Measurements from ENCODE around the gene ITK. TPM values are rescaled to one million over a fixed set of nuclear protein-coding genes. Genes with fewer than 3 reads are reported as not detected.

ITK gene
- total and polyA plus RNA-seq, 2 experiments from 2014 or later, result 0.08 TPM; not detected in 1

DNA sequence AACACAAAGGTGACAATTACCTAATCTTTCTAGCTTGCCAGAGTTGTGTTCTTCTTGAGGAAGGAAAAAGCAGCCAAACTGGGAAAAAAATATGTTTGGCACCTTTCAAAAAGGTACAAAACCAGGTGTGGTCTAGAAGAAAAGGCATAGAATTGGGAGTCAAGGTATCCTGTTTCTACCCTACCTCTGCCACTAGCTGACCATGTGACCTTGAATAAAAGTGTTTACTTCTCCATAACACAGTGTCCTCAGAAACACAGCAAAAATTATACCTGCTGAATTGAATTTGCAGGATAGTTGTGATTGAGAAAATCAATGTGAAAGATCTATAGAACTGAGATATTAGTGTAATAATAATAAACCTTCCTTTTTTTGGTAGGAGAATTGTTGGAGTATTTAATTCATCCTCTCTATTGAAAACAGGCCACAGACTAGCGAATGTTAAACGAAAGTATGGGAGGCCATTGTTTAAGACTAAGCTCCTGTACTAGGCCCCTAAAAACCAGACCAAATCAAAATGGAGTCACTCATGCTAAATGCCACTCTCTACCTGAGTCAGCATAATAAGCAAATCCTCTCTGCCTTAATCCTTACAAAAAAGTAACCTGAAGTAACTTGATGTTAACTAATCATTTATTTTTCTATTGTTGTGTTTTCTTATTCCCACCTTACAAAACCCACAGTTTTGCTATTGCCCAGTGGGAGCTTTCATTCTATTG is 97.8 kb downstream of the ITK start:
- H3K79me2 ChIP-seq (replicated peaks; ENCODE audit: insufficient read depth), result peaks cover 96% of the 10 kb centered on the region
- H4K20me1 ChIP-seq (replicated peaks; ENCODE audit: insufficient read depth), result peaks cover 9% of the 10 kb centered on the region

DNA sequence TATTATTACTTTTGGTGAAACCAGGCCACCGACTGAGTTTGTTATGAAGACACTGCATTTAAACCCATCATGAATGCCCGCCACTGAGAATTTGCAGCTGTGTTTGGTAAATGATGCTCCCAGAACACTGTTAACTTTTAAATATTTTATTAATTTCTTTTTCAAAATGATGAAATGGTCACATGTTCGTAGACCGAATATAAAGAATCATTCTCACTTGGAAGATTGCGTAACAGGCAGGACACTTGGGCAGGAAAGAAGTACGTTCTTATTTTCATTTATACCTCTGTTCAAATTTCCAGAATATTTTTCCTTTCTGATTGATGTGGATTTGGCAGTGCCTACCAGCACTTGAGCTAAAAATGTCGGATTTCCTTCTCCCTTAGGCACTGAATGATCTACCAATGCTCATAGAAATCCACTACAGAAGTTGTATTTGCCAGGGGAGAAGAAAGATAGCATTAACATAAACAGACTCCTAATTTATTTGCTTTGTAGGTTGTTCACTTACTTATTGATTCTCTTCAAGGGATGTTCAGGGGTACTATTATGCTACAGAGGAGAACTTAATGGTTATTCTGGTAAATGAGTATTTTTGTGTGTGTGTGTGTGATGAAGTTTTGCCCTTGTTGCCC is 99.1 kb downstream of the ITK start:
- H3K4me3 Mint-ChIP-seq, result no peak overlapping the region
- no peaks in the 10 kb centered on the region for H3K27me3 Mint-ChIP-seq (ENCODE audit: insufficient read depth, low read depth, poor library complexity)
- Histone ChIP-seq H3K4me1 (ENCODE audit: insufficient read depth) (peaks cover 2% of the 10 kb centered on the region; the same call in 1 of the 2 replicates), H3K79me2 (replicated peaks; ENCODE audit: insufficient read depth) (peaks cover 96% of the 10 kb centered on the region), H3K9me2 (ENCODE audit: insufficient read depth) (no peaks in the 10 kb centered on the region), H3F3A (replicated peaks; ENCODE audit: low read depth) (no peaks in the 10 kb centered on the region), H3K27ac (ENCODE audit: low read depth) (no peak overlapping the region), H3K4me3 (no peak overlapping the region), H2AFZ (no peak overlapping the region), H3K4me2 (no peak overlapping the region), H3K27me3 (ENCODE audit: insufficient read depth) (no peaks in the 10 kb centered on the region), H4K20me1 (replicated peaks; ENCODE audit: insufficient read depth) (peaks cover 17% of the 10 kb centered on the region), H3K36me3 (ENCODE audit: insufficient read depth) (no peaks in the 10 kb centered on the region)
- H3K36me3 Mint-ChIP-seq (ENCODE audit: low read depth), result no peaks in the 10 kb centered on the region
- no peaks in the 10 kb centered on the region for H3K9me3 Mint-ChIP-seq
- ATAC-seq, result no peak
- no peak overlapping the region for H3K27ac Mint-ChIP-seq
- peaks cover 3% of the 10 kb centered on the region; the same call in 1 of the 3 replicates for H3K4me1 Mint-ChIP-seq
- no peak for DNase-seq (ENCODE audit: low spot score)
- TF ChIP-seq, protein P1, sequence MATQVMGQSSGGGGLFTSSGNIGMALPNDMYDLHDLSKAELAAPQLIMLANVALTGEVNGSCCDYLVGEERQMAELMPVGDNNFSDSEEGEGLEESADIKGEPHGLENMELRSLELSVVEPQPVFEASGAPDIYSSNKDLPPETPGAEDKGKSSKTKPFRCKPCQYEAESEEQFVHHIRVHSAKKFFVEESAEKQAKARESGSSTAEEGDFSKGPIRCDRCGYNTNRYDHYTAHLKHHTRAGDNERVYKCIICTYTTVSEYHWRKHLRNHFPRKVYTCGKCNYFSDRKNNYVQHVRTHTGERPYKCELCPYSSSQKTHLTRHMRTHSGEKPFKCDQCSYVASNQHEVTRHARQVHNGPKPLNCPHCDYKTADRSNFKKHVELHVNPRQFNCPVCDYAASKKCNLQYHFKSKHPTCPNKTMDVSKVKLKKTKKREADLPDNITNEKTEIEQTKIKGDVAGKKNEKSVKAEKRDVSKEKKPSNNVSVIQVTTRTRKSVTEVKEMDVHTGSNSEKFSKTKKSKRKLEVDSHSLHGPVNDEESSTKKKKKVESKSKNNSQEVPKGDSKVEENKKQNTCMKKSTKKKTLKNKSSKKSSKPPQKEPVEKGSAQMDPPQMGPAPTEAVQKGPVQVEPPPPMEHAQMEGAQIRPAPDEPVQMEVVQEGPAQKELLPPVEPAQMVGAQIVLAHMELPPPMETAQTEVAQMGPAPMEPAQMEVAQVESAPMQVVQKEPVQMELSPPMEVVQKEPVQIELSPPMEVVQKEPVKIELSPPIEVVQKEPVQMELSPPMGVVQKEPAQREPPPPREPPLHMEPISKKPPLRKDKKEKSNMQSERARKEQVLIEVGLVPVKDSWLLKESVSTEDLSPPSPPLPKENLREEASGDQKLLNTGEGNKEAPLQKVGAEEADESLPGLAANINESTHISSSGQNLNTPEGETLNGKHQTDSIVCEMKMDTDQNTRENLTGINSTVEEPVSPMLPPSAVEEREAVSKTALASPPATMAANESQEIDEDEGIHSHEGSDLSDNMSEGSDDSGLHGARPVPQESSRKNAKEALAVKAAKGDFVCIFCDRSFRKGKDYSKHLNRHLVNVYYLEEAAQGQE (IDR thresholded peaks at IDR 0.05; ENCODE audit: unreplicated experiment), result no peak
- TF ChIP-seq STAT1 (IDR thresholded peaks at IDR 0.05; ENCODE audit: unreplicated experiment) (no peak), POLR2AphosphoS5 (IDR thresholded peaks at IDR 0.05; ENCODE audit: low read depth) (no peak), ZNF331 (CRISPR knock-in tag; IDR thresholded peaks at IDR 0.05; ENCODE audit: low read depth) (no peak)
- TF ChIP-seq, protein P2, sequence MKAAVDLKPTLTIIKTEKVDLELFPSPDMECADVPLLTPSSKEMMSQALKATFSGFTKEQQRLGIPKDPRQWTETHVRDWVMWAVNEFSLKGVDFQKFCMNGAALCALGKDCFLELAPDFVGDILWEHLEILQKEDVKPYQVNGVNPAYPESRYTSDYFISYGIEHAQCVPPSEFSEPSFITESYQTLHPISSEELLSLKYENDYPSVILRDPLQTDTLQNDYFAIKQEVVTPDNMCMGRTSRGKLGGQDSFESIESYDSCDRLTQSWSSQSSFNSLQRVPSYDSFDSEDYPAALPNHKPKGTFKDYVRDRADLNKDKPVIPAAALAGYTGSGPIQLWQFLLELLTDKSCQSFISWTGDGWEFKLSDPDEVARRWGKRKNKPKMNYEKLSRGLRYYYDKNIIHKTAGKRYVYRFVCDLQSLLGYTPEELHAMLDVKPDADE (IDR thresholded peaks at IDR 0.05), result no peak
- TF ChIP-seq, protein P3, sequence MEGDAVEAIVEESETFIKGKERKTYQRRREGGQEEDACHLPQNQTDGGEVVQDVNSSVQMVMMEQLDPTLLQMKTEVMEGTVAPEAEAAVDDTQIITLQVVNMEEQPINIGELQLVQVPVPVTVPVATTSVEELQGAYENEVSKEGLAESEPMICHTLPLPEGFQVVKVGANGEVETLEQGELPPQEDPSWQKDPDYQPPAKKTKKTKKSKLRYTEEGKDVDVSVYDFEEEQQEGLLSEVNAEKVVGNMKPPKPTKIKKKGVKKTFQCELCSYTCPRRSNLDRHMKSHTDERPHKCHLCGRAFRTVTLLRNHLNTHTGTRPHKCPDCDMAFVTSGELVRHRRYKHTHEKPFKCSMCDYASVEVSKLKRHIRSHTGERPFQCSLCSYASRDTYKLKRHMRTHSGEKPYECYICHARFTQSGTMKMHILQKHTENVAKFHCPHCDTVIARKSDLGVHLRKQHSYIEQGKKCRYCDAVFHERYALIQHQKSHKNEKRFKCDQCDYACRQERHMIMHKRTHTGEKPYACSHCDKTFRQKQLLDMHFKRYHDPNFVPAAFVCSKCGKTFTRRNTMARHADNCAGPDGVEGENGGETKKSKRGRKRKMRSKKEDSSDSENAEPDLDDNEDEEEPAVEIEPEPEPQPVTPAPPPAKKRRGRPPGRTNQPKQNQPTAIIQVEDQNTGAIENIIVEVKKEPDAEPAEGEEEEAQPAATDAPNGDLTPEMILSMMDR (conservative IDR thresholded peaks at IDR 0.05; ENCODE audit: low read depth in 2 of 2), result no peak

More for the DNA sequence above, 97.8 kb downstream of the ITK start:
- TF ChIP-seq JUNB (IDR thresholded peaks at IDR 0.05; ENCODE audit: unreplicated experiment), result no peak
- no peak for TF ChIP-seq ZNF114 (CRISPR knock-in tag; IDR thresholded peaks at IDR 0.05)
- TF ChIP-seq, protein P2 (IDR thresholded peaks at IDR 0.05), result no peak
- Mint-ChIP-seq H3K4me3 (no peak overlapping the region), H3K4me1 (peaks cover 3% of the 10 kb centered on the region; the same call in 1 of the 3 replicates), H3K27ac (no peak overlapping the region), H3K36me3 (ENCODE audit: low read depth) (no peaks in the 10 kb centered on the region), H3K9me3 (no peaks in the 10 kb centered on the region), H3K27me3 (ENCODE audit: insufficient read depth, low read depth, poor library complexity) (no peaks in the 10 kb centered on the region)
- H3F3A ChIP-seq (replicated peaks; ENCODE audit: low read depth), result no peaks in the 10 kb centered on the region
- H2AFZ ChIP-seq, result no peak overlapping the region
- H3K36me3 ChIP-seq (ENCODE audit: insufficient read depth), result no peaks in the 10 kb centered on the region
- H3K4me1 ChIP-seq (ENCODE audit: insufficient read depth), result peaks cover 2% of the 10 kb centered on the region; the same call in 1 of the 2 replicates
- no peak for DNase-seq (ENCODE audit: low spot score)
- H3K27me3 ChIP-seq (ENCODE audit: insufficient read depth), result no peaks in the 10 kb centered on the region
- no peak overlapping the region for H3K4me2 ChIP-seq
- no peaks in the 10 kb centered on the region for H3K9me2 ChIP-seq (ENCODE audit: insufficient read depth)
- no peak overlapping the region for H3K27ac ChIP-seq (ENCODE audit: low read depth)
- no peak for ATAC-seq
- H3K4me3 ChIP-seq, result no peak overlapping the region
